ENCODE data around the gene SRSF5. TPM values are rescaled to one million over a fixed set of nuclear protein-coding genes. Genes with fewer than 3 reads are reported as not detected.

SRSF5 gene
- total RNA-seq, 1 donor from 2014 or later: 298 TPM

GRCh38 chr14:69772082-69773017, 5.4 kb downstream of the SRSF5 start:
- H3K4me1 ChIP-seq: peaks cover 70% of the 10 kb centered on the region

GRCh38 chr14:69773571-69774276, 6.8 kb downstream of the SRSF5 start:
- Histone ChIP-seq H3K9me3 (no peaks in the 10 kb centered on the region), H3K27me3 (ENCODE audit: low read depth) (no peaks in the 10 kb centered on the region), H3K27ac (no peak overlapping the region), H3K36me3 (peaks cover 98% of the 10 kb centered on the region), H3K4me1 (peaks cover 63% of the 10 kb centered on the region), H3K4me3 (no peak overlapping the region)
- intact Hi-C loops (cut with DNase I): no loop called here
- DNase-seq (no peak), ATAC-seq (no peak)
- TF ChIP-seq CTCF (IDR thresholded peaks at IDR 0.05): no peak

More at GRCh38 chr14:69772082-69773017, 5.4 kb downstream of the SRSF5 start:
- Histone ChIP-seq H3K36me3 (peaks cover 93% of the 10 kb centered on the region), H3K9me3 (no peaks in the 10 kb centered on the region), H3K27me3 (ENCODE audit: low read depth) (no peaks in the 10 kb centered on the region), H3K4me3 (no peak overlapping the region), H3K27ac (no peak overlapping the region)
- ATAC-seq (no peak), DNase-seq (no peak)
- no peak for TF ChIP-seq CTCF (IDR thresholded peaks at IDR 0.05)
- intact Hi-C loops (cut with DNase I): no loop called here

GRCh38 chr14:69775012-69775411, 8.1 kb downstream of the SRSF5 start:
- no peak for ATAC-seq

GRCh38 chr14:69776875-69777453, 10.0 kb downstream of the SRSF5 start:
- DNase-seq: no peak
- no peak for ATAC-seq
- no peak overlapping the region for H3K27ac ChIP-seq
- TF ChIP-seq CTCF (IDR thresholded peaks at IDR 0.05): no peak
- intact Hi-C loops (cut with DNase I): no loop called here
- no peak overlapping the region for H3K4me3 ChIP-seq
- peaks cover 93% of the 10 kb centered on the region for H3K36me3 ChIP-seq
- H3K4me1 ChIP-seq: peaks cover 31% of the 10 kb centered on the region
- H3K9me3 ChIP-seq: no peaks in the 10 kb centered on the region
- no peaks in the 10 kb centered on the region for H3K27me3 ChIP-seq (ENCODE audit: low read depth)

More at GRCh38 chr14:69775012-69775411, 8.1 kb downstream of the SRSF5 start:
- H3K4me1 ChIP-seq: peaks cover 50% of the 10 kb centered on the region
- no peaks in the 10 kb centered on the region for H3K9me3 ChIP-seq
- no peak overlapping the region for H3K4me3 ChIP-seq
- no peak overlapping the region for H3K27ac ChIP-seq
- intact Hi-C loops (cut with DNase I): no loop called here
- DNase-seq: no peak
- H3K27me3 ChIP-seq (ENCODE audit: low read depth): no peaks in the 10 kb centered on the region
- H3K36me3 ChIP-seq: peaks cover 97% of the 10 kb centered on the region
- no peak for TF ChIP-seq CTCF (IDR thresholded peaks at IDR 0.05)

GRCh38 chr14:69779088-69779487, 12.1 kb downstream of the SRSF5 start:
- no peak for DNase-seq
- intact Hi-C loops (cut with DNase I): no loop called here
- H3K27me3 ChIP-seq (ENCODE audit: low read depth): no peaks in the 10 kb centered on the region
- no peak overlapping the region for H3K27ac ChIP-seq
- no peak overlapping the region for H3K4me3 ChIP-seq
- H3K4me1 ChIP-seq: peaks cover 13% of the 10 kb centered on the region
- H3K36me3 ChIP-seq: peaks cover 77% of the 10 kb centered on the region
- no peaks in the 10 kb centered on the region for H3K9me3 ChIP-seq
- no peak for TF ChIP-seq CTCF (IDR thresholded peaks at IDR 0.05)
- ATAC-seq: no peak
